Mucosa of stomach (tissue), 1 donor: ENCODE measurements around the gene PLXNC1.

Experiments used
- H3K27me3 ChIP-seq: one replicate; pipeline ENCODE4 v1.7.0; 2013; ENCODE audit warnings: mild to moderate bottlenecking, low read length; ENCODE audit not compliant: control insufficient read depth, insufficient read depth
- H3K36me3 ChIP-seq: one replicate; pipeline ENCODE4 v1.7.0; 2013; ENCODE audit warnings: low read length; ENCODE audit not compliant: control insufficient read depth, insufficient read depth
- H3K4me1 ChIP-seq: one replicate; pipeline ENCODE4 v1.7.0; 2013; ENCODE audit warnings: mild to moderate bottlenecking, low read length; ENCODE audit not compliant: control insufficient read depth, insufficient read depth
- H3K4me3 ChIP-seq: one replicate; pipeline ENCODE4 v1.7.0; 2013; ENCODE audit warnings: low read length
- H3K9ac ChIP-seq: one replicate; pipeline ENCODE4 v1.7.0; 2013; ENCODE audit warnings: mild to moderate bottlenecking, low read length, moderate library complexity
- H3K9me3 ChIP-seq: one replicate; pipeline ENCODE4 v1.7.0; 2013; ENCODE audit warnings: mild to moderate bottlenecking, low read length, moderate library complexity; ENCODE audit not compliant: control insufficient read depth
- donor health status: Pancreatic carcinoma.

Gene PLXNC1

DNA sequence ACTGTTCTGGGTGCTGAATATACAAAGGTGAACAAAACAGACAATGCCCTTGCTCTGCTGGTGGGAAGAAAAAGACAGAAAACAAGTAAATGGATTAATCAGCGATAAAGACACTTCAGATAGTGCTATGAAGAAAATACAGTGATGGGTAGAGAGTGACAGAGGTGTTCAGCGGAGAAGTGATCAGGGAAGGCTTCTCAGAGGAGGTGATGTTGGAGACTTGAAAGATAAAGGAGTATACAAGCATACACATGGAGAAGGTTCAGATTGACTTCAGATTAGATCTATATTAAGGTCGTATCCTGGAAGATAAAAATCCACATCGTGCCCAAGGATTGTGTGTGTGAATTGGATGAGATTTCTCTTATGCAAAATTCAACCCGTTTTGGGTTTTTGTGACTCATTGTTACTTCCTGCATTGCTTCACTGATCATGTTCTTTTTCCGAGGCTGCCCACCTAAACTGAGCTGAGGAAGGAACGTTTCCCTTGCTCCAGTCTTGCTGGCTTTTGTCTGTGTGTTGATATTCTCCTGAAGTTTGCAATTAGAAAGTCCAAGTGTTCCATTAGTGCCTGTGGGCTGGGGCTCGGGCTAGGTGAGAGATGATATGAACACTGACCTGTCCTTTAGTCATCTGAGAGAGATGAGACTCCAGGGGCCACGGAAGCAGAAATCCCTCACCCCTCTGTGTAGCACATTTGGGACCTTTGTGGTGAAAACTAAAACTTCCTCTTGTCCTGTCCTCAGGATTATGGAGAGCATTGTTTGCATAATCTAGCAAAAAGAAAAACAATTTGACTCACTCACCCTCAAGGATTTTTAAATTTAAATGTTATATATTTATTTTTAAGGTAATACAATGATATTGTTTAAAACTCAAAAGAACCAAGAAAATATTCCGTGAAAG, 27.6 kb downstream of the PLXNC1 start:
- no peak overlapping the region for H3K4me3 ChIP-seq
- H3K36me3 ChIP-seq: no peaks in the 10 kb centered on the region
- no peaks in the 10 kb centered on the region for H3K27me3 ChIP-seq
- H3K4me1 ChIP-seq: peaks cover 4% of the 10 kb centered on the region
- no peak overlapping the region for H3K9ac ChIP-seq
- no peaks in the 10 kb centered on the region for H3K9me3 ChIP-seq

DNA sequence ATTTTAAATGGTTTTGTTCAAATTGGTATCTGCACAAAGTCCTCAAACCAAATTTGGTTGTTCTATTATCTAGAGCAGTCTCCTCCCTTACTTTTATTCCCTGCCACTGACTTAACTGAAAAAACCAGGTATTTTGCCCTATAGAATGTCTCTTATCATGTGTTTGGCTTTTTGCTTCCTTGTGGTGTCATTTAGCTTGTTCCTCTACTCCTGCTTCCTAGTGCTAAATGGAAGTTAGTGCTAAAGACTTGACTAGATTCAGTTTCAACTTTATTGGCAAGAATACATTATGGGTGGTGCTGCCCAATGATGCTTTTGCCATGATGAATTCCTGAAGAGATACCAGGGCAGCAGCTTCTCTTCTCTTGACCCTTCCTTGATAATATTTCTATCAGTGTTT, 29.7 kb downstream of the PLXNC1 start:
- H3K4me1 ChIP-seq: peaks cover 3% of the 10 kb centered on the region

DNA sequence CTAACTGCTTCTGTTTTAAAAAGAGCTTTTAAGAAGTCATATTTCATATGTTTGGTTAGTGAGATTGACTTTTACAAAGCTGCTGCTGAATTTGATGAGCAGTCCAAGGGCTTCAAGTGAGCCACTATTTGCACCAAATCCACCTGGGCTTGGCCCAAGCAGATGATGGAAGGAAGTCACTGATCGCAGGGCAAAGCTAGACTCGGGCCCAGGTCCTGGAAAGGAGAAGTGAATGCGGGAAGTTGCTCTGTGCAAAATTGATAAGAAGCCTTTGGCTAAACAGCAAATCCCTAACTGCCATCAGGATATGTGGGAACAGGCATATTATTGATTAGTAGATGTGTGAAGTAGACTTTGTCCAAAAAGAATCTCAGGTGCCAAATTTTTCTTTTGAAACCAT, 30.5 kb downstream of the PLXNC1 start:
- Histone ChIP-seq H3K4me3 (no peak overlapping the region), H3K9me3 (no peaks in the 10 kb centered on the region), H3K4me1 (peaks cover 11% of the 10 kb centered on the region), H3K9ac (no peak overlapping the region), H3K27me3 (no peaks in the 10 kb centered on the region), H3K36me3 (no peaks in the 10 kb centered on the region)

More for the DNA sequence above, 29.7 kb downstream of the PLXNC1 start:
- H3K9ac ChIP-seq: no peak overlapping the region
- H3K36me3 ChIP-seq: no peaks in the 10 kb centered on the region
- no peak overlapping the region for H3K4me3 ChIP-seq
- no peaks in the 10 kb centered on the region for H3K9me3 ChIP-seq
- no peaks in the 10 kb centered on the region for H3K27me3 ChIP-seq

DNA sequence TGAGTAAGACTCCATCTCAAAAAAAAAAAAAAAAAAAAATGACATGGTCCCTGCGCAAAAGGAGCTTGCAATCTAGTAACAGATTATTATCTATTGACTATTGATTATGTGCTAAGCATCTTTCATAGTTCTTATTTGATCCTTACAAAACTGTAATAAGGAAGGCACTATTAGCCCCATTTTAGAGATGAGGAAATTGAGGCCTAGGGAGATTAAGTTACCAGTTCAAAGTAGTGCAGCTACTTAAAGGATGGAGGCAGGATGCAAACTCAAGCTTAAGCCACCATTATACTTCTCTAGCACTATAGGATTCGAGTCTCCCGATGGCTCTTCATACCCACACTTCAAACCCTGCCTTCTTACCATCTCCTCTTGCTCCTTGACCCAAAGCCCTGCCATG, 31.3 kb downstream of the PLXNC1 start:
- Histone ChIP-seq H3K9ac (no peak overlapping the region), H3K4me3 (no peak overlapping the region), H3K4me1 (peaks cover 17% of the 10 kb centered on the region), H3K27me3 (no peaks in the 10 kb centered on the region), H3K36me3 (no peaks in the 10 kb centered on the region), H3K9me3 (no peaks in the 10 kb centered on the region)

DNA sequence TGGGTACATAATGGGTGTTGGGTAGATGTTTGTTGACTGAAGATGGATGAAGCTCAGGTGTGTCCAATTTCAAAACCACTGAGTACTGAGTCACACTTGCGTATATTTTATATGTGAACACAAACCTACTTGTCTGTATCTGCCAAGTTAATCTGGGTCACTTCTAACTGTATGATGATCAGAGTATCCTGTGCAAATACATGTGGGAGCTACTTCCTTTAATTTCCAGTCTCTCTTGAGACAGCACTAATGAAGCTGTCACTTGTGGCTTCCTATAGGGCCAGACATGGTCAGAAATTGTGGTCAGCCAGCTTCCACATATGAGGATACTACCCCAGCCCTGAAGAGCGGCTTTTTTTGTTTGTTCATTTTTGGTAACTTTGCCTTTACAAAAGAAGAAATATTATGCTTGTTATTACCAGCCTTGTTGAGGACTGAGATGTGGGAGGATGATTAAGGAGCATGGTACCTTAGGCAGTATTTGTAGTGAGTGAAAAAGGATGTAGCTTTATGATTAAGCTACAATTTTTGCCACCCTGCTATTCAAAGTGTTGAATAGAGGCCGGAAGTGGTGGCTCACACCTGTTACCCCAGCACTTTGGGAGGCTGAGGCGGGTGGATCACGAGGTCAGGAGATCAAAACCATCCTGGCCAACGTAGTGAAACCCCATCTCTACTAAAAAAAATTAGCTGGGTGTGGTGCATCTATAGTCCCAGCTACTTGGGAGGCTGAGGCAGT, 32.4 kb downstream of the PLXNC1 start:
- peaks cover 24% of the 10 kb centered on the region for H3K4me1 ChIP-seq
- no peaks in the 10 kb centered on the region for H3K27me3 ChIP-seq
- no peaks in the 10 kb centered on the region for H3K9me3 ChIP-seq
- no peak overlapping the region for H3K9ac ChIP-seq
- H3K36me3 ChIP-seq: no peaks in the 10 kb centered on the region
- H3K4me3 ChIP-seq: no peak overlapping the region

DNA sequence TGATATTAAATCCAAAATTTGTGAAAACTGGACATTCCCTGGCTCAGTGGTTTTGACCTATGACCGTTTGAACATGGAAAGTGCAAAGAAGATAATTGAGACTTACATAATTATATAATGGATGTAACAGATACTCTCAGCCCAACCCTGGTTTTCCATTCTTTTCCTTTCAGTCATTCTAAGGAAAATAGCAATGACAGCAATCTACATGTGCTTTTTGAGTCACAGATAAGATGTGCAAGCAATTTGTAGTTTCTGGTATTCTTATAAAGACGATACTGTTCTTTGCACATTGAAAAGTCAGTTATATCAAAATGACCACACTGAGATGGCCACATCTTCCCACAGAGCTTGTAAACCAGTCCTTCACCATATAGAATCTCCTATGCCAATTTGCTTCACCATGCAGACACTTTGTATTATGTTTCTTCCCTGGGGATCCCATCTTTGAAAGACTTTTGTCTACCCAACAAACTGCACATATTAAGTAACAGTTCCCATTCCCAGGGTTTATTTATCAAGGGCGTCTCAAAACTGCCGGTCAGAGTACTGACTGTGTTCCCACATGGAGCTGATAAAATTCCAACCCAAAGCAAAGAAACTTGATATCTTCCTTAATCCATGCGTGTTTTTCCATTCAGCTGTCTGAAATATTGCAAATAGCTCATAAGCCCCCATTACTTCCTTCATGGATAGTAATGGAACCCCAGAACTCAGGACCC, 34.8 kb downstream of the PLXNC1 start:
- H3K27me3 ChIP-seq: no peaks in the 10 kb centered on the region
- no peaks in the 10 kb centered on the region for H3K9me3 ChIP-seq
- peaks cover 24% of the 10 kb centered on the region for H3K4me1 ChIP-seq
- no peak overlapping the region for H3K4me3 ChIP-seq
- H3K9ac ChIP-seq: no peak overlapping the region
- no peaks in the 10 kb centered on the region for H3K36me3 ChIP-seq

DNA sequence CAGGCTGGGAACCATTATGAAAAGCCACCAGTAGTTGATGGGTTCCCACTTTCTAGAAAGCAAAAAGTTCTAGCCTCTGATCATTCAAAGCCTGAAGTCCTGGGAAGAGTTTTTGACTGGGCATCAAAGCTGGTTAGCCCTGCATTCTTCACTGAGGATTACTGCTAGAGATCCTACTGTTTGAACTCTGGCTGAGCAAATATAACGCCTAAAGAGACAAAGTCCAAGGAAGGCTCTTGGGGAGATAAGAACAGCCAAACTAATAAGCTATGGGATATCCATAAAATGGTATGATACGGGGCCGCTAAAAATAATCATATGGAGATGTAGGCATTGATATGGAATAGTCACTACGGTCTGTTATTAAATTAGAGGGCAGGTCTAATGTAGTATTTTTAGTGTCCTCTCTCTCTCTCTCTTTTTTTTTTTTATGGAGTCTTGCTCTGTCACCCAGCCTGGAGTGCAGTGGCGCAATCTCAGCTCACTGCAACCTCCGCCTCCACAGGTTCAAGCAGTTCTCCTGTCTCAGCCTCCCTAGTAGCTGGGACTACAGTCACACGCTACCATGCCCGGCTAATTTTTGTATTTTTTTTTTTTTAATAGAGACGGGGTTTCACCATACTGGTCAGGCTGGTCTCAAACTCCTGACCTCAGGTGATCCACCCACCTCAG, 35.5 kb downstream of the PLXNC1 start:
- Histone ChIP-seq H3K36me3 (no peaks in the 10 kb centered on the region), H3K27me3 (no peaks in the 10 kb centered on the region), H3K9me3 (no peaks in the 10 kb centered on the region), H3K9ac (no peak overlapping the region), H3K4me3 (no peak overlapping the region), H3K4me1 (peaks cover 24% of the 10 kb centered on the region)

DNA sequence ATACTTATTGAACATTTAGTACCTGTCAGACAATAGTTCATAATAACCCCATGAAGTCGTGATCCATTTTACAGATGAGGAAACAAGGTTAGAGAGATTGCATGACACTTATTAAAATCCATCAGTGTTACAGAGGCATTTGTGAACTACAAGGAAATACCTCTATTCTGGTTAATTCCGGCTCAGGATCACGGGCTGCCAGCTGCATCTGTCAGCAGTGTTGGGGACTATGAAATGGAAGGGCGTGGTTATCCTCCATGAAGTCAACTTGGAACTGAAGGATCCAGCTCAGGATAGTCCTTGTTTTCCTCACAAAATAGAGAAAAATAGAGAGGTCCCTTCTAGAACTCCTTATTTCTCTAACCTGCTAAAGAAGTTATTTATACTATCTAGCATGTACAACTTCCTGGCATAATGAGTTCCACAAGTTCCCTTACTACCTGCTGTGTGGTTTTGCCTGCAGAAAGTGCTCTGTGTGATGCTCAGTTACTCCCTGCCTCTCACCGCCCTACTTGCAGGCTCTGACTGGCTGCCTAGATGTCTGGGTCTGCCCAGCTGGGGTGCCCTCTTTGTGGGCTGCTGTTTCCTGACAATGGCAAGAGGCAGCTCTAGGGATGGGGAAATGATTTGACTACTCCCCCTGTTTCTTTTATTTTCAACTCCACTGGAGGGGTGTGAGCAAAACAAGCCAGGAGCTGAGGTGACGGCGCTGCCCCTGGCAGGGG, 36.8 kb downstream of the PLXNC1 start:
- Histone ChIP-seq H3K27me3 (no peaks in the 10 kb centered on the region), H3K9ac (no peak overlapping the region), H3K4me1 (peaks cover 24% of the 10 kb centered on the region), H3K9me3 (no peaks in the 10 kb centered on the region), H3K36me3 (no peaks in the 10 kb centered on the region), H3K4me3 (no peak overlapping the region)

DNA sequence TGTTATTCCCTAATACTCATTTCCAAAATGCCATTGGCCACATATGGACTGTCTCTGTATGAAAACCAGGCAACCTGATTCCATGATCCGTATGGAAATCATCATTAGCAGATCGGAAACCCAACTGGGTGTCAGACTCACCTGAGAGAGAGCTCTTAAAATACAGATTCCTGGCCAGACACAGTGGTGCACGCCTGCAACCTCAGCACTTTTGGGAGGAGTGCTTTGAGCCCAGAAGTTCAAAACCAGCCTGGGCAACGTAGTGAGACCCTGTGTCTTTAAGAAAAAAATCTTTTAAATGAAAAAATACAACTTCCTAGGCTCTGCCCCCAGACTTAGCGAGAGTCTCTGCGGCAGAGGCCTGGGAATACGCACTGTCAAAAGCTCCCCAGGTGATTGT, 37.4 kb downstream of the PLXNC1 start:
- H3K4me3 ChIP-seq: no peak overlapping the region
- no peak overlapping the region for H3K9ac ChIP-seq
- H3K36me3 ChIP-seq: no peaks in the 10 kb centered on the region
- H3K27me3 ChIP-seq: no peaks in the 10 kb centered on the region
- no peaks in the 10 kb centered on the region for H3K9me3 ChIP-seq
- peaks cover 24% of the 10 kb centered on the region for H3K4me1 ChIP-seq

DNA sequence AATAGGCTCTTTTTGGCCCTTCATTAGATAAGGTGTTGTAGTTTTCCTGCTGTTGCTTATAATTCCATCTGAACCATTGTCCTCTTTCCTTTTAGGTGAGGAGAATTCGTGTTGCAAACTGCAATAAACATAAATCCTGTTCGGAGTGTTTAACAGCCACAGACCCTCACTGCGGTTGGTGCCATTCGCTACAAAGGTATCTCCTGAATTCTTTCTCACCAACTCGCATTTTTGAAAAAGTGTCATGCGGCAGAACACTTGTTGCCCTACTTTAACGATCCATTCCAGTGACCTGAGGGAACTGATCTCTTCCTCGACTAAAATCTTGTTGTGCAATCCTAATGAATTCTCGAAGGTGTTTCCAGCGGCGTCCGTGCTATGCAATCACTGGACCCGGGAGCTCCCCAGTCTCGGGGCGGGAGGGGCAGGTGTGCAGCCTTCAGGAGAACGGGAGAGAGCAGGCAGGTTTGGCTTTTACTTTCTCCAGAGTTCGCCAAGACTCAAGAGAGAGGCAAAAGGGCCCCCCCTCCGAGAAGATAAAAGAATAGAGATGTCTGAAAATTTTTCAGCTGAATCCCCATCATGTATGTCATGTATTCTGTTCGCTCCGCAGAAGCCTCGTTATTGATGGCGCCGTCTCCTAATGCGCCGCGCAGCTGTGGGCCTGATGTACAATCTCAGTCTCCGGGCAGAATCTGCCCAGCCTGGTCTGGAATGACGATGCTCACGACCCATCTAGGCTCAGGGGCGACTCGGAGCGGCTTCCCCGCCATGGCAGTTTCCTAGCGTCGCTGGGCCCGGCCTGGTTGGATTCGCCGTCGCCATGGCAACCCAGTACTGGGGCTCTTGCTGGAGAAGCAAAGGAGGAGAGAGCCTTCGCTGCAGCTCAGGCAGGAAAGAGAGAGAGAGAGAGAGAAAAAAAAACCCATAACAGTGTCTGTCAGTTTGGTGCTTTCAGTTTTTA, 38.2 kb downstream of the PLXNC1 start:
- Histone ChIP-seq H3K9me3 (no peaks in the 10 kb centered on the region), H3K4me1 (peaks cover 24% of the 10 kb centered on the region), H3K4me3 (no peak overlapping the region), H3K36me3 (no peaks in the 10 kb centered on the region), H3K27me3 (no peaks in the 10 kb centered on the region), H3K9ac (no peak overlapping the region)
